ACC112 (cell line): ENCODE data around the gene MICALL2.

Experiments
- H2AFZ ChIP-seq: fragments of 200-600 bp; sonication (generic); one replicate; pipeline ENCODE4 v1.6.0; 2017; ENCODE audit warnings: antibody characterized with exemption, low read length; ENCODE audit not compliant: unreplicated experiment
- H3K27ac ChIP-seq: fragments of 200-600 bp; sonication (generic); 2 replicates; pipeline ENCODE4 v1.5.1; 2014; ENCODE audit warnings: low read depth, mild to moderate bottlenecking, antibody characterized with exemption, low read length, moderate library complexity
- H3K27me3 ChIP-seq: fragments of 200-600 bp; sonication (generic); 2 replicates; pipeline ENCODE4 v1.6.1; 2014; ENCODE audit warnings: mild to moderate bottlenecking, antibody characterized with exemption, low read length, moderate library complexity, mixed read lengths; ENCODE audit not compliant: insufficient read depth
- H3K36me3 ChIP-seq: fragments of 200-600 bp; sonication (generic); 2 replicates; pipeline ENCODE4 v1.6.1; 2016; ENCODE audit warnings: mild to moderate bottlenecking, antibody characterized with exemption, low read length, moderate library complexity, mixed read lengths; ENCODE audit not compliant: insufficient read depth
- H3K4me1 ChIP-seq: fragments of 200-600 bp; sonication (generic); one replicate; pipeline ENCODE4 v1.6.1; 2016; ENCODE audit warnings: low read length, mixed read lengths; ENCODE audit not compliant: insufficient read depth, unreplicated experiment, control insufficient read depth
- H3K4me3 ChIP-seq: fragments of 200-600 bp; sonication (generic); 2 replicates; pipeline ENCODE4 v1.5.1; 2014; ENCODE audit warnings: mild to moderate bottlenecking, low read depth, low read length
- H3K79me2 ChIP-seq: fragments of 200-600 bp; sonication (generic); one replicate; pipeline ENCODE4 v1.6.0; 2016; ENCODE audit warnings: low read length; ENCODE audit not compliant: control insufficient read depth, unreplicated experiment, insufficient read depth

The MICALL2 gene

DNA sequence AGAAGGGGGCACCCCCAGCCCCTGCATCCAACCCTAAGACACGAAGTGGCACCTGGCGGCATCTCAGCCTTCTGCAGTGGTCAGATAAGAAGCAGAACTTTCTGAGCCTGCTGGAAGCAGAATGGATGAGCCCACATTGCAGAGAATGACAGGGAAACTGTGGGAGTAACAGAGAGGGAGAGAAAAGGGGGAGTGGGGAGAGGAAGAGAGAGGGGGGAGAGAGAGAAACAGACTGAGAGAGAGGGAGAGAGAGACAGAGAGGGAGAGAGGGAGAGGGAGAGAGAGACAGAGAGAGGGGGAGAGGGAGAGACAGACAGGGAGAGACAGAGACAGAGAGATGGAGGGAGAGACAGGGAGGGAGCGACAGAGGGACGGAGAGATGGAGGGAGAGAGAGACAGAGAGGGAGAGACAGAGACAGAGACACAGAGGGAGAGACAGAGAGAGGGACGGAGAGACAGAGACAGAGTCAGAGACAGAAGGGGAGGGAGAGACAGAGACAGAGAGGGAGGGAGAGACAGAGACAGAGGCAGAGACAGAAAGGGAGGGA lies 35.9 kb downstream of the MICALL2 start:
- H3K79me2 ChIP-seq, result no peaks in the 10 kb centered on the region
- no peak overlapping the region for H3K27ac ChIP-seq
- H3K27me3 ChIP-seq, result peaks cover 17% of the 10 kb centered on the region
- H3K4me1 ChIP-seq, result no peaks in the 10 kb centered on the region
- H3K36me3 ChIP-seq, result no peaks in the 10 kb centered on the region
- H2AFZ ChIP-seq, result no peak overlapping the region
- no peak overlapping the region for H3K4me3 ChIP-seq

DNA sequence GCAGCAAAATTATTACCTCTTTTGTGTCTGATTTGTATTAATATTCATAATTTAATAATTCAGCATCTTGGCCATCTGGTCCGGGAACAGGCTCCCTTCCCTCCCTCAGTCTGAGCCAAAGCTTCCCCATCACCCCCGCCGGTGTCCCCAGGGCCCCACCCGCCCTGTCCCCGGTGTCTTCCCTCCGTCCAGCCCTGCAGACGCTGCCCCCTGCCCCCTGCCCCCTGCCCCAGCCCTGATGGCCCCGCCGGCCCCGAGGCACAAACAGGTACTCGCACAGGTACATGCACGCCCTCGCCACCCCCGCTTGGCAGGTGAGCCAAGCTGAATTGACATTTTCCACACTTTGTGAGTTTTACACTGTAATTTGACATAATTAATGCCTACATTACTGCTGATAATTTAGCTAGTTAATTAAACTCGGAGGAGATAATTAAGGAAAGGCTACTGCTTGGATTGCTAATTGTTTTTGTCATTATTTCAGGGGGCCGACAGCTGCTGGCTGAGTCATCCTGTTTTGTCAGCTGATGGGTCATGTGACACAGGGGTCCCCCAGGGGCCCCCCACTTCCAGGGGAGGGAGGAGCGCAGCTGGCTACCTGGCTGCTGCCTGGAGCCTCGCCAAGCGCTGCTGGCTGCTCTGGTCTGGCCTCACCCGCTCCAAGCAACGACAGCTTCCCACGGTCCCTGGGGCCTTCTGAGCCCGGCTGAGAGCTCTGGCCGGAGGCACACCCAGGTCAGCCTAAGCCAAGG lies 36.6 kb downstream of the MICALL2 start:
- Histone ChIP-seq H3K27me3 (peaks cover 17% of the 10 kb centered on the region), H2AFZ (no peak overlapping the region), H3K4me3 (no peak overlapping the region), H3K27ac (no peak overlapping the region), H3K79me2 (no peaks in the 10 kb centered on the region), H3K36me3 (no peaks in the 10 kb centered on the region), H3K4me1 (no peaks in the 10 kb centered on the region)

- Histone ChIP-seq H3K27me3 (peaks cover 17% of the 10 kb centered on the region), H3K79me2 (no peaks in the 10 kb centered on the region), H2AFZ (no peak overlapping the region), H3K4me3 (no peak overlapping the region), H3K27ac (no peak overlapping the region), H3K4me1 (peaks cover 4% of the 10 kb centered on the region), H3K36me3 (no peaks in the 10 kb centered on the region)
These were observed 37.3 kb downstream of the MICALL2 start for GRCh38 chr7:1421946-1422345.

DNA sequence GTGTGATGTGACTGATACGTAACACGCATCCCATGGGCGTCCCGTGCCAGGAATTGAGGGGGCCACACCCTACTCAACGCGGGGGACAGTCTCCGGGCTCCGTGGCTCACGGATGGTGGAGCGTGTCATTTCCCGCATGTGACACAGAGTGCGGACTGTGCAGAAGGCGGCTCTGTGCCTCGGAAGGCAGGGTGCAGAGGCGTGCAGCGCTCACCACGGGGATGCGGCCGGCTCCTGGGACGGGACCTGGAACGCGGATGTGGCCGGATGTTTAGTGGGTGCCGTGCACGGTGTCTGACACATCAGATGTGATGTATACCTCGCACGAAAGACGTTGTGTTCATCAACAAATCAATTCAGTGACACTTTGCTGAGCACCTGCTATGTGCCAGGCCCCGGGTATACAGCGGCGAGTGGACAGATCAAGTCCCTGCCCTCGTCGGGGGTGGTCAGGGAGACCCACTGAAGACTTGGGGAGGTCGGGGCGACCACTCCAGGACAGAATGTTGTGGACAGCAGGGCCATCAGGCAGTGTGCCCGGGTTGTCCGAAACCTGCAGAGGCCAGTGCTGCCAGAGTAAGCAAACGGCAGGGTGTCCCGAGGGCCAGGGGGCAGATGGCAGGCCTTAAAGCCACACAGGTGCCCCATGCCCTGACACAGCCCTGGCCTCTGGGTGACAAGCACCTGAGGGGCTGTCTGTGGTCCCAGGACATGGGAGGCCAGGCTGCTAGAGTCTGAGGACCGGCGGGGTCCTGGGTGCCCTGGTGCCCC lies 38.1 kb downstream of the MICALL2 start:
- no peak overlapping the region for H3K27ac ChIP-seq
- H3K4me3 ChIP-seq, result no peak overlapping the region
- peaks cover 4% of the 10 kb centered on the region for H3K4me1 ChIP-seq
- no peaks in the 10 kb centered on the region for H3K79me2 ChIP-seq
- no peaks in the 10 kb centered on the region for H3K36me3 ChIP-seq
- H3K27me3 ChIP-seq, result peaks cover 17% of the 10 kb centered on the region
- no peak overlapping the region for H2AFZ ChIP-seq

GRCh38 chr7:1419688-1420087 lies 39.6 kb downstream of the MICALL2 start:
- Histone ChIP-seq H3K4me3 (no peak overlapping the region), H2AFZ (no peak overlapping the region), H3K27ac (no peak overlapping the region), H3K27me3 (peaks cover 17% of the 10 kb centered on the region), H3K4me1 (peaks cover 4% of the 10 kb centered on the region), H3K79me2 (no peaks in the 10 kb centered on the region), H3K36me3 (no peaks in the 10 kb centered on the region)

DNA sequence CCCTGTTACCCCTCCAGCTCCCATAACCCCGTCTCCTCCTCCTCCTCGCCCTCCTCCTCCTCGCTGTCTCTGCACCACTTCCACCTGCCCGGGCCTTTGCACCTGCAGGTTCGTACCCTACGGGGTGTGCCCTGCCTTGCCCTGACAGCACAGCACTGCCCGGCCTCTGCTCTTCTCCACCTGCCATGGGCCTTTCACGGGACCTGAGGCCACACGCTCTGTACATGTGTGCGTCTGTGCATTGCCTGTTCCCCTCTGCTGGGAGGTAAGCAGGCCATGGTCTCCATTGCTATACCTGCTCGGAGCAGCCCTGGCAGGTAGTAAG lies 40.0 kb downstream of the MICALL2 start:
- Histone ChIP-seq H2AFZ (no peak overlapping the region), H3K4me3 (no peak overlapping the region), H3K36me3 (no peaks in the 10 kb centered on the region)

GRCh38 chr7:1418505-1419309 lies 40.6 kb downstream of the MICALL2 start:
- no peak overlapping the region for H2AFZ ChIP-seq

More for the DNA sequence above, 40.0 kb downstream of the MICALL2 start:
- Histone ChIP-seq H3K27ac (no peak overlapping the region), H3K27me3 (peaks cover 17% of the 10 kb centered on the region), H3K4me1 (peaks cover 4% of the 10 kb centered on the region), H3K79me2 (no peaks in the 10 kb centered on the region)

DNA sequence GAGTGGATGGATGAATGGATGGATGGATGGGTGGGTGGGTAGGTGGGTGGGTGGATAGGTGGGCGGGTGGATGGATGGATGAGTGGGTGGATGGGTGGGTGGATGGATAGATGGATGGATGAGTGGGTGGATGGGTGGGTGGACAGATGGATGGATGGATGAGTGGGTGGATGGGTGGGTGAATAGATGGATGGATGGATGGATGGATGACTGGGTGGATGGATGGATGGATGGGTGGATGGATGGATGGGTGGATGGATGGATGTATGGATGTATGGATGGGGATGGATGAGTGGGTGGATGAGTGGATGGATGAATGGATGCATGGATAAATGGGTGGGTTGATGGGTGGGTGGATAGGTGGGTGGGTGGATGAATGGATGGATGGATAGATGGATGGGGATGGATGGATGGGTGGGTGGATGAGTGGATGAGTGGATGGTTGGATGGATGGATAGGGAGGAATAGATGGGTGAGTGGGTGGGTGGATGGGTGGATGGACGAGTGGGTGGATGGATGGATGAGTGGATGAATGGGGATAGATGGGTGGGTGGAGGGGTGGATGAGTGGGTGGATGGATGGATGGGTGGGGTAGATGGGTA lies 43.8 kb downstream of the MICALL2 start:
- Histone ChIP-seq H2AFZ (no peak overlapping the region), H3K27me3 (no peaks in the 10 kb centered on the region; the same call in 1 of the 2 replicates), H3K4me1 (peaks cover 4% of the 10 kb centered on the region)

More at GRCh38 chr7:1418505-1419309, 40.6 kb downstream of the MICALL2 start:
- Histone ChIP-seq H3K4me1 (peaks cover 4% of the 10 kb centered on the region), H3K79me2 (no peaks in the 10 kb centered on the region), H3K4me3 (no peak overlapping the region), H3K27ac (no peak overlapping the region), H3K36me3 (no peaks in the 10 kb centered on the region), H3K27me3 (peaks cover 17% of the 10 kb centered on the region)

DNA sequence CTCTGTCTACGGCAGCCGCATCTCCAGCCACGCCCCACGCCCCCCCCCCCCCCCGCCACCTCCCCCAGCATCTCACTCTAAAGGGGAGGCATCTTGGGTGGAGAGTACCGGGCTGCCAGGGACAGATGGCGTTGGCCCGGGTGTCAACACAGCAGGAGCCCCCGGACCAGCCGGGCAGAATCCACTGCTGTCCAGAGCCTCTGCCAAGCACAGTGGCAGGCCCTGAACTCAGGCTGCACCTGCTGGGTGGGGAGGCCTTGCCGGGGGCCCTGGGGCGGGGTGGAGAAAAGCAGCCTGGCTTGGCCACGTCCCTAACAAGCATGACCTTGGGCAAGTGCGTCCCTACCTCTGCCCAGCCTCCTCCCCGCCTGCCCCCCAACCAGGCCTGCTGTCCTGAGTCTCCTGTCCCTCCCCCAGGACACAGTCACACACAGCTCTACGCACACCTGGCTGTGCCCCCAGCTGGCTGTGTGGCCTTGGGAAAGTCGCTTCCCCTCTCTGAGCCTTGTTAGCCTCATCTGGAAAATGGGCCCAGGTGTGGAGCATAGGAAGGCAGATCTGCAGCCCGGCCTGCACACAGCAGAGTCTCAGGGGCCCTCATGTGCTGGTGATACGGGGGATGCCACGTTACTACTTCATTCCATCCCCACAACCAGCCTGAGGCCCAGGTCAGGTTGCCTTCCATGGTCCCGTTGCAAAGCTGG lies 45.2 kb downstream of the MICALL2 start:
- Histone ChIP-seq H3K36me3 (no peaks in the 10 kb centered on the region), H3K4me1 (peaks cover 4% of the 10 kb centered on the region), H3K4me3 (no peak overlapping the region), H3K79me2 (no peaks in the 10 kb centered on the region), H2AFZ (no peak overlapping the region), H3K27ac (no peak overlapping the region), H3K27me3 (peaks cover under 1% of the 10 kb centered on the region; the same call in 1 of the 2 replicates)

More for the DNA sequence above, 43.8 kb downstream of the MICALL2 start:
- no peak overlapping the region for H3K4me3 ChIP-seq
- H3K27ac ChIP-seq, result no peak overlapping the region
- H3K79me2 ChIP-seq, result no peaks in the 10 kb centered on the region
- no peaks in the 10 kb centered on the region for H3K36me3 ChIP-seq
